Measurements from ENCODE around the gene TADA3. TPM values are rescaled to one million over a fixed set of nuclear protein-coding genes. Genes with fewer than 3 reads are reported as not detected.

The TADA3 gene
- total and polyA plus RNA-seq, 4 donors: 41.6 to 62.3 (median 53.2) TPM

DNA sequence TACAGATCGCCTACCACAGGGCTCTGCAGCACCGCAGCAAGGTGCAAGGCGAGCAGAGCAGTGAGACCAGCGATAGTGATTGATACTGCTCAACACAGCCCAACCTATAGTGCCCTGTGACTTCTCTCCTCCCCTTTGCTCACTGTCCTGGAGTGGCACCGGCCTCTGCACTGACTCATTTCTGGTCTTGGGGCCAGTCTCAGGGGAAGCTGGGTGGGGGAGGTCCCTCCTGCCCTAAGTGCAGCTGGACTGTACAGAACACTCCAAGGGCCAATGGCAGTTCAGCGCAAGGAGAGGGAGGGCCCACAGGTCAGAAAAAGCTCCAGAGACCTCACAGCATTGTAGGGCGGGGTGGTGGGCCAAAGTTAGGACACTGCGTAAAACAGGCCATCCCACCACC is 45.0 kb downstream of the TADA3 start:
- Histone ChIP-seq H3K27ac (ENCODE audit: low read depth in 1 of 2, low read length in 1 of 2) (no peak overlapping the region), H3K4me1 (ENCODE audit: control insufficient read depth in 5 of 5, insufficient read depth in 5 of 5, low read length in 5 of 5) (peaks cover 0 to 28% (median 6%) of the 10 kb centered on the region in 5 donors), H3K9me3 (ENCODE audit: control insufficient read depth in 4 of 4, insufficient read depth in 3 of 4, low read length in 3 of 4) (no peaks in the 10 kb centered on the region), H3K9ac (ENCODE audit: insufficient read depth in 1 of 2, low read length in 2 of 2) (no peak overlapping the region), H3K4me3 (no peak overlapping the region), H3K27me3 (ENCODE audit: control insufficient read depth in 3 of 3, insufficient read depth in 3 of 3, low read length in 2 of 3) (no peaks in the 10 kb centered on the region), H3K36me3 (ENCODE audit: control insufficient read depth in 4 of 4, insufficient read depth in 4 of 4, low read length in 4 of 4) (peaks cover 50 to 63% (median 54%) of the 10 kb centered on the region in 4 donors)
- DNase-seq: no peak
- ATAC-seq (ENCODE audit: insufficient read depth, low FRiP score): no peak
- TF ChIP-seq, protein P1, sequence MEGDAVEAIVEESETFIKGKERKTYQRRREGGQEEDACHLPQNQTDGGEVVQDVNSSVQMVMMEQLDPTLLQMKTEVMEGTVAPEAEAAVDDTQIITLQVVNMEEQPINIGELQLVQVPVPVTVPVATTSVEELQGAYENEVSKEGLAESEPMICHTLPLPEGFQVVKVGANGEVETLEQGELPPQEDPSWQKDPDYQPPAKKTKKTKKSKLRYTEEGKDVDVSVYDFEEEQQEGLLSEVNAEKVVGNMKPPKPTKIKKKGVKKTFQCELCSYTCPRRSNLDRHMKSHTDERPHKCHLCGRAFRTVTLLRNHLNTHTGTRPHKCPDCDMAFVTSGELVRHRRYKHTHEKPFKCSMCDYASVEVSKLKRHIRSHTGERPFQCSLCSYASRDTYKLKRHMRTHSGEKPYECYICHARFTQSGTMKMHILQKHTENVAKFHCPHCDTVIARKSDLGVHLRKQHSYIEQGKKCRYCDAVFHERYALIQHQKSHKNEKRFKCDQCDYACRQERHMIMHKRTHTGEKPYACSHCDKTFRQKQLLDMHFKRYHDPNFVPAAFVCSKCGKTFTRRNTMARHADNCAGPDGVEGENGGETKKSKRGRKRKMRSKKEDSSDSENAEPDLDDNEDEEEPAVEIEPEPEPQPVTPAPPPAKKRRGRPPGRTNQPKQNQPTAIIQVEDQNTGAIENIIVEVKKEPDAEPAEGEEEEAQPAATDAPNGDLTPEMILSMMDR (IDR thresholded peaks at IDR 0.05; ENCODE audit: control extremely low read depth, extremely low read depth): no peak
- 93 to 96% methylated on average over 8 of the region's 8 CpGs for WGBS, 2 donors

DNA sequence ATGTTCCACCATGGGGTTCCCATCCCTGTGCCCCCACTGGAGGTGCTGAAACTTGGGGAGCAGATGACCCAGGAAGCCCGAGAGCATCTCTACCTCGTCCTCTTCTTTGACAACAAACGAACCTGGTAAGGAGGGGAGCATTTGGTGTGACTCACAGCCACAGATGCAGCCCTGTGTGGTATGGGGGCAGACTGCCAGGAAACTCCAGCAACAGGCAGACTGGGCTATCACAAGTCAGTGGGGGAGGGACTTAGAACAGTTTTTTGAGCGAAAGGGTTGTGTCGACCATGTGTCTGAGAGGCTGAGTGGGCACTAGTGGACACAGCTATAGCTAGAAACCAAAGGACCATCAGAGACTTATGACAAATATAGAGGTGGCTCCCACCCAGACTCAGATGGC is 45.9 kb downstream of the TADA3 start:
- Histone ChIP-seq H3K27me3 (ENCODE audit: control insufficient read depth in 3 of 3, insufficient read depth in 3 of 3, low read length in 2 of 3) (no peaks in the 10 kb centered on the region), H3K9ac (ENCODE audit: insufficient read depth in 1 of 2, low read length in 2 of 2) (no peak overlapping the region), H3K4me1 (ENCODE audit: control insufficient read depth in 5 of 5, insufficient read depth in 5 of 5, low read length in 5 of 5) (peaks cover 0 to 23% (median 6%) of the 10 kb centered on the region in 5 donors), H3K27ac (ENCODE audit: low read depth in 1 of 2, low read length in 1 of 2) (no peak overlapping the region), H3K9me3 (ENCODE audit: control insufficient read depth in 4 of 4, insufficient read depth in 3 of 4, low read length in 3 of 4) (no peaks in the 10 kb centered on the region), H3K36me3 (ENCODE audit: control insufficient read depth in 4 of 4, insufficient read depth in 4 of 4, low read length in 4 of 4) (peaks cover 49 to 61% (median 54%) of the 10 kb centered on the region in 4 donors), H3K4me3 (no peak overlapping the region)
- no peak for DNase-seq
- TF ChIP-seq, protein P1 (IDR thresholded peaks at IDR 0.05; ENCODE audit: control extremely low read depth, extremely low read depth): no peak
- 79 to 88% methylated on average over 5 of the region's 5 CpGs for WGBS, 2 donors
- no peak for ATAC-seq (ENCODE audit: insufficient read depth, low FRiP score)

DNA sequence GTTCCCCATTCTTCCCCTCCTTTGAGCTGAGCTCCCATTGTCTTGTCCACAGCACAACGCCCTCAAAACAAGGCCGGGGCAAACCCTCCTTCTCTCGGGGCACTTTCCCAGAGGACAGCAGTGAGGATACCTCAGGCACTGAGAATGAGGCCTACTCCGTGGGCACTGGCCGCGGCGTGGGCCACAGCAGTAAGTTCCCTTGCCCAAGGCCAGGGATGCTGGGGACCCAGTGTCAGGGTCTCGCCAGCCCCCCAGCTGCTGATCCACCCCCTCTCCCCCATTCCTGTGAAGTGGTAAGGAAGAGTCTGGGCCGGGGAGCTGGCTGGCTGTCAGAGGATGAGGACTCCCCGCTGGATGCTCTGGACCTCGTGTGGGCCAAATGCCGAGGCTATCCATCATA is 46.8 kb downstream of the TADA3 start:
- H3K9me3 ChIP-seq (ENCODE audit: control insufficient read depth in 4 of 4, insufficient read depth in 3 of 4, low read length in 3 of 4): no peaks in the 10 kb centered on the region
- 93 to 94% methylated on average over 12 of the region's 12 CpGs for WGBS, 2 donors
- ATAC-seq (ENCODE audit: insufficient read depth, low FRiP score) (no peak), DNase-seq (no peak)
- H3K9ac ChIP-seq (ENCODE audit: insufficient read depth in 1 of 2, low read length in 2 of 2): no peak overlapping the region
- H3K4me3 ChIP-seq: no peak overlapping the region
- H3K36me3 ChIP-seq (ENCODE audit: control insufficient read depth in 4 of 4, insufficient read depth in 4 of 4, low read length in 4 of 4): peaks cover 54 to 67% (median 59%) of the 10 kb centered on the region in 4 donors
- H3K27me3 ChIP-seq (ENCODE audit: control insufficient read depth in 3 of 3, insufficient read depth in 3 of 3, low read length in 2 of 3): no peaks in the 10 kb centered on the region
- H3K27ac ChIP-seq (ENCODE audit: low read depth in 1 of 2, low read length in 1 of 2): no peak overlapping the region
- TF ChIP-seq, protein P1 (IDR thresholded peaks at IDR 0.05; ENCODE audit: control extremely low read depth, extremely low read depth): no peak
- H3K4me1 ChIP-seq (ENCODE audit: control insufficient read depth in 5 of 5, insufficient read depth in 5 of 5, low read length in 5 of 5): peaks cover 0 to 14% (median under 1%) of the 10 kb centered on the region in 5 donors

DNA sequence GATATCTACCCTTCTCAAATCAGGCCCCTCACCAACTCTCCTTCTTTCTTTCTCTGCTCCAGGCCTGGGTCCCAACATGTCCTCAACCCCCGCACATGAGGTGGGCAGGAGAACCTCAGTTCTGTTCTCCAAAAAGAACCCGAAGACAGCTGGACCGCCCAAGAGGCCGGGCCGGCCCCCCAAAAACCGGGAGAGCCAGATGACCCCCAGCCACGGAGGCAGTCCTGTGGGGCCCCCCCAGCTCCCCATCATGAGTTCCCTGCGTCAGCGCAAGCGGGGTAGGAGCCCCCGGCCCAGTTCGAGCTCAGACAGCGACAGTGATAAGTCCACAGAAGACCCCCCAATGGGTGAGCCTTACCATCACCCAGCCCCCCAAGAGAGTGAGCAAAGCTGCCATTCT is 48.1 kb downstream of the TADA3 start:
- WGBS, 2 donors: 96 to 97% methylated on average over 13 of the region's 13 CpGs
- Histone ChIP-seq H3K27ac (ENCODE audit: low read depth in 1 of 2, low read length in 1 of 2) (no peak overlapping the region), H3K9me3 (ENCODE audit: control insufficient read depth in 4 of 4, insufficient read depth in 3 of 4, low read length in 3 of 4) (no peaks in the 10 kb centered on the region), H3K9ac (ENCODE audit: insufficient read depth in 1 of 2, low read length in 2 of 2) (no peak overlapping the region), H3K4me3 (no peak overlapping the region), H3K36me3 (ENCODE audit: control insufficient read depth in 4 of 4, insufficient read depth in 4 of 4, low read length in 4 of 4) (peaks cover 57 to 78% (median 69%) of the 10 kb centered on the region in 4 donors), H3K27me3 (ENCODE audit: control insufficient read depth in 3 of 3, insufficient read depth in 3 of 3, low read length in 2 of 3) (no peaks in the 10 kb centered on the region), H3K4me1 (ENCODE audit: control insufficient read depth in 5 of 5, insufficient read depth in 5 of 5, low read length in 5 of 5) (peaks cover 0 to 10% (median 0%) of the 10 kb centered on the region in 5 donors)
- TF ChIP-seq, protein P1 (IDR thresholded peaks at IDR 0.05; ENCODE audit: control extremely low read depth, extremely low read depth): no peak
- ATAC-seq (ENCODE audit: insufficient read depth, low FRiP score) (no peak), DNase-seq (no peak)
